Measurements from ENCODE around the gene CRMP1.

GRCh38 chr4:5932035-5932568 is 39.2 kb upstream of the CRMP1 start:
- TF ChIP-seq, protein P1, sequence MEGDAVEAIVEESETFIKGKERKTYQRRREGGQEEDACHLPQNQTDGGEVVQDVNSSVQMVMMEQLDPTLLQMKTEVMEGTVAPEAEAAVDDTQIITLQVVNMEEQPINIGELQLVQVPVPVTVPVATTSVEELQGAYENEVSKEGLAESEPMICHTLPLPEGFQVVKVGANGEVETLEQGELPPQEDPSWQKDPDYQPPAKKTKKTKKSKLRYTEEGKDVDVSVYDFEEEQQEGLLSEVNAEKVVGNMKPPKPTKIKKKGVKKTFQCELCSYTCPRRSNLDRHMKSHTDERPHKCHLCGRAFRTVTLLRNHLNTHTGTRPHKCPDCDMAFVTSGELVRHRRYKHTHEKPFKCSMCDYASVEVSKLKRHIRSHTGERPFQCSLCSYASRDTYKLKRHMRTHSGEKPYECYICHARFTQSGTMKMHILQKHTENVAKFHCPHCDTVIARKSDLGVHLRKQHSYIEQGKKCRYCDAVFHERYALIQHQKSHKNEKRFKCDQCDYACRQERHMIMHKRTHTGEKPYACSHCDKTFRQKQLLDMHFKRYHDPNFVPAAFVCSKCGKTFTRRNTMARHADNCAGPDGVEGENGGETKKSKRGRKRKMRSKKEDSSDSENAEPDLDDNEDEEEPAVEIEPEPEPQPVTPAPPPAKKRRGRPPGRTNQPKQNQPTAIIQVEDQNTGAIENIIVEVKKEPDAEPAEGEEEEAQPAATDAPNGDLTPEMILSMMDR (IDR thresholded peaks at IDR 0.05): no peak
- TF ChIP-seq POLR2A (IDR thresholded peaks at IDR 0.05) (no peak), EP300 (IDR thresholded peaks at IDR 0.05) (no peak), POLR2AphosphoS5 (IDR thresholded peaks at IDR 0.05) (no peak)

Measured in upper lobe of left lung (tissue), 4 donors.